Transverse colon (tissue), 4 donors: ENCODE results near the gene GRPR. TPM values are rescaled to one million over a fixed set of nuclear protein-coding genes. Genes with fewer than 3 reads are reported as not detected.

Source experiments
- DNase-seq: peaks from one replicate; pipeline ENCODE4 v3.0.0-alpha.2; 2019
- H3K27ac ChIP-seq, 4 donors: fragments of 200-600 bp; sonication (generic); 2 replicates each; pipeline ENCODE4 v1.5.1; 2016 to 2018; ENCODE audit warnings: inconsistent platforms in 4 of 4
- H3K27me3 ChIP-seq: fragments of 200-600 bp; sonication (generic); 2 replicates; pipeline ENCODE4 v1.5.1; 2017; ENCODE audit warnings: inconsistent platforms
- H3K36me3 ChIP-seq, 4 donors: fragments of 200-600 bp; sonication (generic); 2 replicates each; pipeline ENCODE4 v1.5.1; 2017 to 2019; ENCODE audit warnings: inconsistent platforms in 4 of 4
- H3K4me1 ChIP-seq, 4 donors: fragments of 200-600 bp; sonication (generic); 2 replicates each; pipeline ENCODE4 v1.5.1; 2017 to 2020; ENCODE audit warnings: inconsistent platforms in 4 of 4
- H3K4me3 ChIP-seq, 4 donors: fragments of 200-600 bp; sonication (generic); 1 replicate in 1 of 4; 2 replicates in 3 of 4; pipeline versions ENCODE4 v1.5.1 to v1.6.1; 2017 to 2019; ENCODE audit warnings: inconsistent platforms in 4 of 4
- H3K9me3 ChIP-seq, 2 donors: fragments of 200-600 bp; sonication (generic); 2 replicates each; pipeline ENCODE4 v1.5.1; 2017 to 2019; ENCODE audit warnings: inconsistent platforms in 2 of 2
- EP300 ChIP-seq: sonication (generic); formaldehyde crosslinking; IDR thresholded peaks from one replicate; pipeline ENCODE4 v1.6.1; 2017; ENCODE audit warnings: antibody characterized with exemption, low read depth
- POLR2A ChIP-seq: fragments of 450-650 bp; IDR thresholded peaks from one replicate; pipeline ENCODE4 v1.6.1; 2016; ENCODE audit warnings: antibody characterized with exemption, mild to moderate bottlenecking, moderate library complexity
- POLR2AphosphoS5 ChIP-seq, 3 donors: sonication (generic); formaldehyde crosslinking; IDR thresholded peaks; one replicate each; pipeline ENCODE4 v1.6.1; 2016; ENCODE audit warnings: antibody characterized with exemption in 3 of 3
- WGBS, 2 donors: methylation state at CpG; one replicate each; pipeline ENCODE4 v1.1.5; 2018; ENCODE audit warnings: low coverage in 1 of 2; 5-methylcytosine and 5-hydroxymethylcytosine counted together
- in situ Hi-C, 4 donors: fragments of 200-750 bp; cut with MboI; loops; one replicate each; pipeline versions ENCODE4 v1.15.0 to v1.15.1; 2017; ENCODE audit warnings: low sequenced_read_pairs in 3 of 4, low pct_ligation_motif_present in 1 of 4, low pct_unique_long_range_greater_than_20kb in 1 of 4
- intact Hi-C: fragments of 100-400 bp; cut with DNase I; formaldehyde crosslinking; loops from one replicate; pipeline ENCODE4 v1.15.1; 2023; ENCODE audit warnings: low total_unique reads
- total RNA-seq, 4 donors: library from RNA; depleted of rRNA; stranded (reverse); fragments of >200 nt; gene quantifications; one replicate each; pipeline ENCODE4 v1.1.0, GENCODE V29; 2016
- TF ChIP-seq, protein P1 (sequence below), 5 experiments: fragments of 200-600 bp in 3 of 5; fragments of 450-650 bp in 2 of 5; sonication (generic) in 3 of 5; IDR thresholded peaks; 1 replicate in 2 of 5; 2 replicates in 3 of 5; pipeline ENCODE4 v1.5.1; 2016 to 2017; ENCODE audit warnings: antibody characterized with exemption in 5 of 5, inconsistent platforms in 3 of 5, mild to moderate bottlenecking in 2 of 5, moderate library complexity in 1 of 5

Gene GRPR
- total RNA-seq, 4 donors from 2014 or later = 0.16 to 0.96 TPM; not detected in 2

DNA sequence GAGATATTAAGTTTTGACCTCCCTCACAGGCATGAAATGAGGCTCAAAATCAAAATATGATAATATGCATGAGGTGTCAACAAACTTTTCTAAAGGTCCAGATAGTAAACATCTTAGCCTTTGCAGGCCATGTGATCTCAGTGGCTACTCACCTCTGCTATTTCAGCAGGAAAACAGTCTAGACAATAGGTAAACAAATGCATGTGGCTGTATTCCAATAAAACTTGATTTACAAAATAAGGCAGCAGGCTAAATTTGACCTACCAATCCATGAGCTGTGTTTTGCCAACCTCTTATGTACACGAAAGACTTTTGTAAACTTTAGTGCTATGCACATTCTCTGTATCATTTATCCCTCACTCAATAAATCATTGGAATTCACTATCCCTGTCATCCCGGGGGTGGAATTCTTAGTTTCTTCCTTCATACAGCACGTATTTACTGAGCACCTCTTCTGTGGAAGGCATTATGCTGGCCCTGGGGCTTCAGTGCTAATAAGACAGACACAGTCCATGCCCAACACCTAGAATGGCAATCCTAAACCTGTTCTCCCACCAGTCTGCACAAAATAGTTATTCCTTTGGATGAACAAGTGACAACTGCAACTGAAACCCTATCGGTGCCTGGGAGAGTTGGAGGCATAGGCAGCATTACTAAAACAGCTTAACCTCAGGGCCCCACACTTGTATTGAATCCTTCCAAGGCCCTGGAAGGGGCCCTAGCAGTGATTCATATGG is 63.8 kb downstream of the GRPR start:
- Histone ChIP-seq H3K4me1 (no peaks in the 10 kb centered on the region), H3K27me3 (no peaks in the 10 kb centered on the region), H3K27ac (no peak overlapping the region), H3K4me3 (no peak overlapping the region), H3K36me3 (no peaks in the 10 kb centered on the region), H3K9me3 (no peaks in the 10 kb centered on the region)
- in situ Hi-C loops (no loop called here), intact Hi-C loops (no loop called here)
- TF ChIP-seq, protein P1, sequence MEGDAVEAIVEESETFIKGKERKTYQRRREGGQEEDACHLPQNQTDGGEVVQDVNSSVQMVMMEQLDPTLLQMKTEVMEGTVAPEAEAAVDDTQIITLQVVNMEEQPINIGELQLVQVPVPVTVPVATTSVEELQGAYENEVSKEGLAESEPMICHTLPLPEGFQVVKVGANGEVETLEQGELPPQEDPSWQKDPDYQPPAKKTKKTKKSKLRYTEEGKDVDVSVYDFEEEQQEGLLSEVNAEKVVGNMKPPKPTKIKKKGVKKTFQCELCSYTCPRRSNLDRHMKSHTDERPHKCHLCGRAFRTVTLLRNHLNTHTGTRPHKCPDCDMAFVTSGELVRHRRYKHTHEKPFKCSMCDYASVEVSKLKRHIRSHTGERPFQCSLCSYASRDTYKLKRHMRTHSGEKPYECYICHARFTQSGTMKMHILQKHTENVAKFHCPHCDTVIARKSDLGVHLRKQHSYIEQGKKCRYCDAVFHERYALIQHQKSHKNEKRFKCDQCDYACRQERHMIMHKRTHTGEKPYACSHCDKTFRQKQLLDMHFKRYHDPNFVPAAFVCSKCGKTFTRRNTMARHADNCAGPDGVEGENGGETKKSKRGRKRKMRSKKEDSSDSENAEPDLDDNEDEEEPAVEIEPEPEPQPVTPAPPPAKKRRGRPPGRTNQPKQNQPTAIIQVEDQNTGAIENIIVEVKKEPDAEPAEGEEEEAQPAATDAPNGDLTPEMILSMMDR (IDR thresholded peaks at IDR 0.05) = no peak
- no peak for TF ChIP-seq EP300
- no peak for TF ChIP-seq POLR2AphosphoS5 (IDR thresholded peaks at IDR 0.05)
- no peak for TF ChIP-seq POLR2A
- WGBS, 2 donors = 47 to 69% methylated on average over 3 to 4 of the region's 4 CpGs
- DNase-seq = no peak

DNA sequence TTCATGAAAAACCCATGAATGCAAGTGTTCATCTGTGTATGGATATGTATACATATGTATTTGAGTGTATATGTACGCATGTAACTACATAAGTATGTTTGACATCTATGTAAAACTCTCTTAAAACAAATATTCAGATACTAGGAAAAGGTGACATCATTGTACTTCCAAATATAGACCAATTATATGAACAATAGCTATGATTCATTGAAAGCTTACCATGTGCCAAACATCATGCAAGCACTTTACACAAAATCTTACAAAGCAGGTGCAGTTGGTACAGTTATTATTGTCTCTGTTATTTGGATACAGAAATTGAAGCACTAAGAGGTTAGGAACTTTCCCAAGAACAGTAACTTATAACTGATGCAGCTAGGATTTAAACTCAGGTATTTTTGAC is 65.3 kb downstream of the GRPR start:
- Histone ChIP-seq H3K4me3 (no peak overlapping the region), H3K36me3 (no peaks in the 10 kb centered on the region), H3K9me3 (no peaks in the 10 kb centered on the region), H3K4me1 (no peaks in the 10 kb centered on the region), H3K27ac (no peak overlapping the region), H3K27me3 (no peaks in the 10 kb centered on the region)
- in situ Hi-C loops (no loop called here), intact Hi-C loops (no loop called here)
- TF ChIP-seq POLR2A (no peak), POLR2AphosphoS5 (IDR thresholded peaks at IDR 0.05) (no peak), EP300 (no peak)
- TF ChIP-seq, protein P1 (IDR thresholded peaks at IDR 0.05) = no peak
- DNase-seq = no peak
- WGBS, 2 donors = 23% methylated on average over 1 of the region's 1 CpG; no CpG with 5 or more reads in 1 of the 2 donors

DNA sequence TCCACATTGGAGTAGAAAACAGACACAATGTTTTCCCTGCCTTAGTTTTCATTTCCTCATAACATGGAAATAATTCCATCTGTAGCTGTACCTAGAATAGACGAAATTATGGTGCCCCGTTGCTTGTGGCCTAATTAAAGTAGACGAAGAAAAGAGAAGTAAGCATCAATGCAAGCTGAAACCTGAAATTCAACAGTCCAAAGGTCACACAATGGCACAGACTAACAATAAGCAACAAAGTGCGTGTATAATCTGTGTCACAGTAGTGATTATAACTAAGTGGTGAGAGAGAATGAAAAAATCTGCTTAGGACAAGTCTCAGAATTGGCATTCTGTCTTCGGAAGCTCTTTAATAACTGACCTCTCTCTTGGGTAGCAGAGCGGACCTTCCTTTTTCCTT is 68.2 kb downstream of the GRPR start:
- 50 to 64% methylated on average over 1 to 6 of the region's 6 CpGs for WGBS, 2 donors
- in situ Hi-C loops = no loop called here
- DNase-seq = no peak

DNA sequence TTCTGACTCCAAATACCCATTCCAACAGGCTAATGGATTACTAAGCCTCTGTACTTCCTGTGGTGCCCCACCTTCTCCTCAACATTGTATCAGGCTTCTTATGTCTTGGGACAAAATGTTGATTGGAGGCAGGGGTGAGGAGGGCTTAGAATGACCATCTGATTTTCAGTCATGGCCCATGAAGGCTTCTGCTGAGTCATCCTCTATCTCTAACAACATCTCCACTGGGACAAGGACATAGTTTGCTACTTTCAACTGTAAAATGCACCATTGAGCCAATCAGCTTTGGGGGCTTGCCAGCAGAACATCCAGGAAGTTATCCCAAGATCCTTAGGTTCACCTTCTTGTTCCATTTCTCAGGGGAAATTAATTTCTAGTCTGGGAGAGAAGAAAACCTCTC is 73.5 kb downstream of the GRPR start:
- in situ Hi-C loops = no loop called here
- TF ChIP-seq, protein P1 (IDR thresholded peaks at IDR 0.05) = no peak
- TF ChIP-seq EP300 (no peak), POLR2AphosphoS5 (IDR thresholded peaks at IDR 0.05) (no peak), POLR2A (no peak)
- DNase-seq = no peak

More for the DNA sequence above, 68.2 kb downstream of the GRPR start:
- H3K36me3 ChIP-seq = no peaks in the 10 kb centered on the region
- H3K27me3 ChIP-seq = no peaks in the 10 kb centered on the region
- no peaks in the 10 kb centered on the region for H3K9me3 ChIP-seq
- TF ChIP-seq POLR2AphosphoS5 (IDR thresholded peaks at IDR 0.05) = no peak
- TF ChIP-seq, protein P1 (IDR thresholded peaks at IDR 0.05) = no peak
- TF ChIP-seq EP300 = no peak
- TF ChIP-seq POLR2A = no peak
- no peaks in the 10 kb centered on the region for H3K4me1 ChIP-seq
- intact Hi-C loops = no loop called here
- no peak overlapping the region for H3K4me3 ChIP-seq
- no peak overlapping the region for H3K27ac ChIP-seq

More for the DNA sequence above, 73.5 kb downstream of the GRPR start:
- H3K9me3 ChIP-seq = no peaks in the 10 kb centered on the region
- H3K4me1 ChIP-seq = no peaks in the 10 kb centered on the region
- H3K27me3 ChIP-seq = no peaks in the 10 kb centered on the region
- no peak overlapping the region for H3K27ac ChIP-seq
- no peaks in the 10 kb centered on the region for H3K36me3 ChIP-seq
- intact Hi-C loops = no loop called here
- no peak overlapping the region for H3K4me3 ChIP-seq
